Activated naive CD4-positive, alpha-beta T cell treated with anti-CD3 and anti-CD28 coated beads, Interleukin-2, amount 50 U/mL, for 72 hours (primary cell): ENCODE measurements around the gene PXDN. TPM values are rescaled to one million over a fixed set of nuclear protein-coding genes. Genes with fewer than 3 reads are reported as not detected.
A peak's percentile ranks its signal among the peaks of the same experiment; 100 is the strongest.

Experiments
- ATAC-seq, 2 donors: fragments of 150-1000 bp; cut with Tn5 transposase; 2 replicates each; pipeline ENCODE4 v1.10.0; 2021; ENCODE audit warnings: mild to moderate bottlenecking in 2 of 2, moderate library complexity in 2 of 2
- DNase-seq, 2 donors: peaks; one replicate each; pipeline ENCODE4 v3.0.0; 2021 to 2022; ENCODE audit warnings: low spot score in 2 of 2
- H3K27ac Mint-ChIP-seq, 2 donors: one replicate each; pipeline ENCODE4 v1.8.0; 2022; ENCODE audit warnings: mild to moderate bottlenecking in 2 of 2, mixed read lengths in 2 of 2
- H3K36me3 Mint-ChIP-seq, 2 donors: one replicate each; pipeline ENCODE4 v1.8.0; 2022; ENCODE audit warnings: mixed read lengths in 2 of 2
- H3K9me3 Mint-ChIP-seq, 2 donors: one replicate each; pipeline ENCODE4 v1.8.0; 2022; ENCODE audit warnings: mixed read lengths in 2 of 2
- total RNA-seq, 2 donors: library from RNA; stranded (reverse); gene quantifications; one replicate each; pipeline ENCODE4 v1.2.3, GENCODE V29; 2022

PXDN gene
- total RNA-seq, 2 donors from 2014 or later: 0.14 to 0.32 TPM

- Mint-ChIP-seq H3K27ac (no peak overlapping the region), H3K9me3 (no peaks in the 10 kb centered on the region), H3K36me3 (no peaks in the 10 kb centered on the region)
- DNase-seq (no peak), ATAC-seq (no peak)
These were observed 92.1 kb downstream of the PXDN start for GRCh38 chr2:1652034-1652790.

DNA sequence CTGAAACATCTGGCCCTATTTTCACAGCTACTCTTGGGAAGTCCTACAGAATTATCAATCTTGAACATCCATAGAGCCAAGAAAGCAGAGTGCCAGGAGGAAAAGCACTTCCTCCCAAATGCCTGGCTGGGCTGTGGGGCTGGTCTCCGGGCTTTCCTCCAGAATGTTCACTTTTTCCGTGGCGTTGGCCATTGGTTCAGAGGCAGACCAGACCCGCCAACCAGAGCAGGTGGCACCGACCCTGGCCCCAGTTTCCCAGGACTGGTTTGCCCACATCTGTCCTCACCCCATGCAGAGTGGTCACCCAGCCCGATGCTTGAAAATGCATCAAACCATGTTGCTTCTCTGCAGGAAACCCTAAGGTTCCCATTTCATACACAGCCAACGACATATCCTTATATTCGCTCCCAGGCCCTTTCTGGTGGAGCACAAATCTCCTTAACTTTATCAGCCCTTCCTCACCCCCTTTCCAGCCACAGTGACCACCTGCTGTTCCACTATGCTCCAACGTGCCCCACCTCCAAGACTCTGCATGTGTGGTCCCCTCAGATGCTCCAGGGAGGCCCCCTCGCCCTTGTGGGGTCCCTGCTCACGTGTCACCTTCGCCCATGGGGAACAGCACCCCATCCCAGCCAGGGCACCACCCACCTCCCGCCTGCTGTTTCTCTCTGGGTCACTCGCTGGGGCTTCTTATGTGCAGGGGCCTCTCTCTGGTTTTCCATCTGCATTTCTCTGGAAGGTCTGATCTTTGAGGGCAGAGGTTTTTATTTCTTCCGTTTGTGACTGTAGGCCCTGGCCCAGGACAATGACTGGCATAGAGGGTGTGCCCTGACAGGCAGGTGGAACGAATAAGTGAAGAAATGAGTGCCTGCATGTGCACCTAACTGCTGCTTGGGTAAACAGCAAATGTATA lies 92.9 kb downstream of the PXDN start:
- H3K27ac Mint-ChIP-seq: no peak overlapping the region
- H3K36me3 Mint-ChIP-seq: no peaks in the 10 kb centered on the region
- no peaks in the 10 kb centered on the region for H3K9me3 Mint-ChIP-seq
- no peak for DNase-seq
- ATAC-seq: no peak

- ATAC-seq: no peak
- no peaks in the 10 kb centered on the region for H3K36me3 Mint-ChIP-seq
These were observed 94.0 kb downstream of the PXDN start for GRCh38 chr2:1650085-1650872.

DNA sequence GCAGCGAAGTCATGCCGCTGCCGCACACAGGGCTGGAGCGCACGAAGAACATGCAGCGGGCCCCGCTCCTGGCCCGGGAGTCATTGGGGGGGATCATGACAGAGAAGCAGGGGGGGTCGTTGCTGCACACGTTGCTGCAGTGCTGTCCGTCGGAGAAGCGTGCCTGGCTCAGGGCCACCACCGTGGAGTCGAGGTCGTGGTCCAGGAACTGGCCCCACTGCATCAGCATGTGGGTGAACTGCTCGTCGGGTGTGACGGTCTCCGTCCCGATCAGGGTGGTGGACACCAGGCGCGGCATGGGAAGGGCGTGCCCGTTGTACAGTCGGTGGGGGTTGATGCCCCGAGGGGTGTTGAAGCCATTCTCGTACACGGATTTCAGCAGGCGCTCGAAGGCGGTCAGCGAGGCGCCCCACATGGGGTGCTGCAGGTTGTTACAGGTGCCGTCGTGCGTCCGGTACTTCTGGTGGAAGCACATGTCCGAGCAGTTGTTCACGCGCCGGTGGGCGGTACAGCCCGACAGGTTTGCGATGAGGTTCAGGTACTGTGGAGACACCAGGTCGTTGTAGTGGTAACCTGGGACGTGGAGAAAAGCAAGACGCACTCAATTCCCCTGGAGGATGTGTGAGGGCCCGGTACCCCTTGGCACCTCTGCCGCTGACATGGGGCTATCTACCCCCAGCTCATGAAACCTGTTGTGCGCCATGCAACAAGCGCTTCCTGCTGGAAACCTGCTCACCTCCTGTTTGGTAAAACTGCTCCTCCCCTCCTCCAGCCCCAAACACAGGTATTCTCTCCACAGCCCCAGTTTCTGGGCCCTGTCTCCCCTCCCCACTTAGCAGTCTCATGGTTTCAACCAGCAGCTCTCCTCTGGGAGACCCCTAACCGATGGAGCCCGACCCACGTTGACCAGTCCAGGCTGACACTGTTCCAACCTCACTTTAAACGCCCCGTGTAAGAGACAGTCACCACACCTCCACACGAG lies 94.9 kb downstream of the PXDN start:
- no peaks in the 10 kb centered on the region for H3K36me3 Mint-ChIP-seq

More at GRCh38 chr2:1650085-1650872, 94.0 kb downstream of the PXDN start:
- no peak for DNase-seq
- Mint-ChIP-seq H3K27ac (peak overlapping the region in 1 of 2 donors; percentile 53), H3K9me3 (no peaks in the 10 kb centered on the region)

GRCh38 chr2:1648241-1649102 lies 95.8 kb downstream of the PXDN start:
- Mint-ChIP-seq H3K9me3 (no peaks in the 10 kb centered on the region), H3K36me3 (no peaks in the 10 kb centered on the region), H3K27ac (no peak overlapping the region)
- ATAC-seq (no peak), DNase-seq (no peak)

More for the DNA sequence above, 94.9 kb downstream of the PXDN start:
- DNase-seq (no peak), ATAC-seq (no peak)
- Mint-ChIP-seq H3K9me3 (no peaks in the 10 kb centered on the region), H3K27ac (no peak overlapping the region)

DNA sequence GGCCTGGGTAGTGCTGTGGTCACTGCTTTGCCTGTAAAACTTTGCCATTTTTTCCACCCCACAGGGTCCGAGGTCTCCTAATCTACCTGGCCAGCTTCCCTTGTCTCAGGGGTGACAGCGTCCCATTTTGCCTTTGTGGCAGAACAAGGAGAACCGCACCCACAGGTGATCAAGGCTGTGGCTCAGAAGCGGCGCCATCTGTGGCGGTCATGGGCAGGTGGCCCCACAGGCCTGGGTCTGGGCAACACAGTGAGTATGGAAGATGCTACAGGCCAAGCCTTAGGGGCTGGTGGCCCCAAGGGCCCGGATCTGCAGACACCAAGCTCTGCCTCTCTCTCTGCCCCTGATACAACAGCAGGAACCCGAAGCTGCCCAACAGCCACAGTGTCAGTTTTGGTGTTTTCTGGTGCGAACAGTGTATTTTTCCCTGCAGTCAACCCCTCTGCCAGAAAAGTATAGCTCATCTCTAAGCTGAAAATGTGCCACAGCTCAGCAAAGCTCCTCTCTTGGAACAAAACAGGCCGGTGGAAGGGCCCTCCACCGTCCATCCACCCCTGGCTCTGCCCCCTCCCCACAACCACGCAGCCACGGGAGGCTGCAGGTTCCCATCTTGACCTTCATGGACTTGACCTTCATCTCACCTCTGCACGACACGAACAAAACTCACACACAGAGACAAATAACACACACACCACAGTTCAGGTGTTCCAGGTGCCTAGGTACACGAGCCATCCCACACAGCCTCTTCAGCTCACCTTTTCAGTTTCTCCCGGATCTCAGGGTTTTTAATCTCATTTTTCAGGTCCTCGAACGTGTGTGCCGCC lies 96.7 kb downstream of the PXDN start:
- Mint-ChIP-seq H3K9me3 (no peaks in the 10 kb centered on the region), H3K36me3 (no peaks in the 10 kb centered on the region), H3K27ac (no peak overlapping the region)
- ATAC-seq (no peak), DNase-seq (no peak)

- ATAC-seq (no peak), DNase-seq (no peak)
- H3K27ac Mint-ChIP-seq: peak overlapping the region in 1 of 2 donors; percentile 40
- H3K9me3 Mint-ChIP-seq: no peaks in the 10 kb centered on the region
- no peaks in the 10 kb centered on the region for H3K36me3 Mint-ChIP-seq
These were observed 98.4 kb downstream of the PXDN start for GRCh38 chr2:1645761-1646476.

GRCh38 chr2:1644427-1644826 lies 99.9 kb downstream of the PXDN start:
- Mint-ChIP-seq H3K27ac (no peak overlapping the region), H3K36me3 (no peaks in the 10 kb centered on the region), H3K9me3 (no peaks in the 10 kb centered on the region)
- DNase-seq (no peak), ATAC-seq (no peak)

- no peaks in the 10 kb centered on the region for H3K9me3 Mint-ChIP-seq
- H3K27ac Mint-ChIP-seq: no peak overlapping the region
- no peaks in the 10 kb centered on the region for H3K36me3 Mint-ChIP-seq
- ATAC-seq (no peak), DNase-seq (no peak)
These were observed 101.2 kb downstream of the PXDN start for GRCh38 chr2:1642993-1643619.

- Mint-ChIP-seq H3K9me3 (no peaks in the 10 kb centered on the region), H3K36me3 (no peaks in the 10 kb centered on the region), H3K27ac (no peak overlapping the region)
- no peak for ATAC-seq
- no peak for DNase-seq
These were observed 102.1 kb downstream of the PXDN start for GRCh38 chr2:1642066-1642861.

DNA sequence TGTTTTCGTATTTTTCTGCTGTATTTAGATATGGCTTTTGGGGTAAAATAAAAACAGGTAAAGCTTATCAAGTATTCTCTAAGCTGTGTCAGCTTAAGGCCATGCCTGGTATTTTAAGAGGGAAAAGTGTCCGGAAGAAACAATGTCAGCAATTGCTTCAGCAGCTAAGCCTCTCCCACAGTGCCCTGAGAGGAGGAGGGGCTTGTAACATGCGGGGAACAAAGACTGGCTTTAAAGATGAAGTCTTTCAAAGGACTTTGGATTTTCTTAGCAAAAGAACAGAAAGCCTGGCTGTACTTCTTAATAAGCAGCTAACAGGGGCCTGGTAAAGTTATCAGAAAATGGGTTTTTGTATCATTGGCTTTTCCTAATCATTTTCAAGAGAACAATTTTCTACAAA lies 102.8 kb downstream of the PXDN start:
- Mint-ChIP-seq H3K27ac (no peak overlapping the region), H3K9me3 (no peaks in the 10 kb centered on the region), H3K36me3 (no peaks in the 10 kb centered on the region)
- DNase-seq: no peak
- ATAC-seq: no peak

- ATAC-seq (no peak), DNase-seq (no peak)
- no peak overlapping the region for H3K27ac Mint-ChIP-seq
- no peaks in the 10 kb centered on the region for H3K9me3 Mint-ChIP-seq
- no peaks in the 10 kb centered on the region for H3K36me3 Mint-ChIP-seq
These were observed 103.8 kb downstream of the PXDN start for GRCh38 chr2:1640301-1641135.
